Measurements from ENCODE around the gene KRT33A. TPM values are rescaled to one million over a fixed set of nuclear protein-coding genes. Genes with fewer than 3 reads are reported as not detected.

KRT33A gene
- total and polyA plus RNA-seq, 2 of the 8 experiments (the other 6 are each of a cell fraction or from before 2014, with no cell fraction given) = not detected

- Histone ChIP-seq H2BK20ac (ENCODE audit: low read length) (no peak overlapping the region), H3K79me1 (ENCODE audit: low read depth, low read length) (no peaks in the 10 kb centered on the region), H2BK15ac (ENCODE audit: low read length) (no peak overlapping the region), H3K4me1 (replicated peaks in 1 of 4; ENCODE audit: control insufficient read depth in 3 of 4, insufficient read depth in 4 of 4, low read length in 3 of 4) (no peaks in the 10 kb centered on the region), H3K27ac (ENCODE audit: low read depth, low read length) (no peak overlapping the region), H3K56ac (replicated peaks; ENCODE audit: insufficient read length, low read depth, low read length) (no peak overlapping the region), H3K27me3 (replicated peaks in 1 of 4; ENCODE audit: control insufficient read depth in 3 of 4, extremely low read depth in 1 of 4, insufficient read depth in 3 of 4, low read length in 3 of 4) (no peaks in the 10 kb centered on the region), H3K23ac (ENCODE audit: insufficient read length) (no peak overlapping the region), H3K4ac (replicated peaks; ENCODE audit: insufficient read length, low read depth, low read length) (no peak overlapping the region), H3K79me2 (ENCODE audit: control insufficient read depth in 1 of 2, insufficient read depth in 2 of 2, low read length in 2 of 2) (no peaks in the 10 kb centered on the region), H3K4me2 (ENCODE audit: insufficient read depth in 1 of 2, low read depth in 2 of 2, low read length in 2 of 2) (no peak overlapping the region), H4K5ac (ENCODE audit: insufficient read length, low read depth, low read length) (no peak overlapping the region), H3K14ac (ENCODE audit: insufficient read length) (no peak overlapping the region), H3K4me3 (ENCODE audit: extremely low read depth in 1 of 4, insufficient read depth in 2 of 4, low read depth in 3 of 4, low read length in 4 of 4) (no peak overlapping the region), H3K18ac (ENCODE audit: extremely low read depth, low read length) (no peak overlapping the region), H3K23me2 (ENCODE audit: low read depth, low read length) (no peaks in the 10 kb centered on the region), H2BK120ac (replicated peaks; ENCODE audit: low read depth, low read length) (no peak overlapping the region), H3K36me3 (ENCODE audit: control insufficient read depth in 2 of 4, insufficient read depth in 4 of 4, low read length in 3 of 4) (no peaks in the 10 kb centered on the region), H4K20me1 (replicated peaks in 1 of 2; ENCODE audit: control insufficient read depth in 1 of 2, insufficient read depth in 2 of 2, low read length in 2 of 2) (no peaks in the 10 kb centered on the region), H2BK5ac (ENCODE audit: low read depth, low read length) (no peak overlapping the region), H2AFZ (ENCODE audit: low read length) (no peak overlapping the region), H4K91ac (replicated peaks; ENCODE audit: insufficient read length, low read length) (no peak overlapping the region), H4K8ac (ENCODE audit: extremely low read depth, insufficient read depth, low read length) (no peak overlapping the region), H2AK5ac (ENCODE audit: low read depth, low read length) (no peak overlapping the region), H2BK12ac (ENCODE audit: low read depth, low read length) (no peak overlapping the region), H3K9me3 (ENCODE audit: insufficient read depth in 2 of 2, low read depth in 1 of 2, low read length in 1 of 2) (no peaks in the 10 kb centered on the region; a peak in 1 of 4 replicates), H3K9ac (replicated peaks in 1 of 4; ENCODE audit: extremely low read depth in 1 of 4, low read depth in 3 of 4, low read length in 3 of 4) (no peak overlapping the region)
- CTCF ChIA-PET (ENCODE audit: partially characterized antibody) = interaction anchor here (0.8 to 2.3 kb wide), 2 partner anchors 26 to 70 kb away, joined by 3 to 6 read pairs; no protein-coding TSS in a partner anchor
- POLR2A ChIA-PET (ENCODE audit: partially characterized antibody) = no interaction called here
- FAIRE-seq = no peak
- no peak for DNase-seq (ENCODE audit: low read depth in 1 of 2, low spot score in 2 of 2)
- 85% methylated on average over 1 of the region's 1 CpG; no CpG with 5 or more reads in 1 of the 2 experiments for WGBS, 2 experiments (ENCODE audit: extremely low coverage in 1 of 2, insufficient coverage in 1 of 2, insufficient read length in 1 of 2, insufficient replicate concordance in 2 of 2, low coverage in 1 of 2, low lambda C conversion rate in 2 of 2, missing lambda C conversion rate in 1 of 2)
- TF ChIP-seq PHF8 (conservative IDR thresholded peaks at IDR 0.05; ENCODE audit: low read depth, low read length) = no peak
- no peak for TF ChIP-seq SRF (IDR thresholded peaks at IDR 0.05; ENCODE audit: low read depth, low read length)
- TF ChIP-seq CHD2 (IDR thresholded peaks at IDR 0.05; ENCODE audit: low read length) = no peak
- TF ChIP-seq TAF1 (IDR thresholded peaks at IDR 0.05; ENCODE audit: low read depth, low read length) = no peak
- no peak for TF ChIP-seq KDM5A (IDR thresholded peaks at IDR 0.05; ENCODE audit: low read length)
- no peak for TF ChIP-seq SIN3A (conservative IDR thresholded peaks at IDR 0.05 in 1 of 2, IDR thresholded peaks at IDR 0.05 in 1 of 2; ENCODE audit: low read depth in 1 of 2, low read length in 2 of 2)
- TF ChIP-seq MAFK (IDR thresholded peaks at IDR 0.05; ENCODE audit: low read depth, low read length) = no peak
- no peak for TF ChIP-seq POU5F1 (IDR thresholded peaks at IDR 0.05; ENCODE audit: low read depth, low read length)
- TF ChIP-seq BCL11A (IDR thresholded peaks at IDR 0.05; ENCODE audit: low read depth in 2 of 2, low read length in 2 of 2) = no peak
- TF ChIP-seq ZNF274 (IDR thresholded peaks at IDR 0.05; ENCODE audit: borderline replicate concordance, extremely low read depth, low read length) = no peak
These were observed 41.6 kb upstream of the KRT33A start for GRCh38 chr17:41392278-41392677.

Data from H1 (cell line).